Prostate gland (tissue), 2 donors: ENCODE measurements around the gene PAQR5. TPM values are rescaled to one million over a fixed set of nuclear protein-coding genes. Genes with fewer than 3 reads are reported as not detected.

Experiments used
- DNase-seq: peaks from one replicate; pipeline ENCODE4 v3.0.0-alpha.2; 2019; ENCODE audit warnings: low spot score
- H3K27ac ChIP-seq, 2 donors: fragments of 200-600 bp; sonication (generic); 2 replicates each; pipeline ENCODE4 v1.5.1; 2017 to 2019
- H3K27me3 ChIP-seq: fragments of 200-600 bp; sonication (generic); replicated peaks from 2 replicates; pipeline ENCODE4 v1.5.1; 2019; ENCODE audit not compliant: insufficient read depth
- H3K36me3 ChIP-seq, 2 donors: fragments of 200-600 bp; sonication (generic); 1 replicate in 1 of 2; 2 replicates in 1 of 2; pipeline versions ENCODE4 v1.5.1 to v1.8.1; 2017 to 2019
- H3K4me1 ChIP-seq: fragments of 200-600 bp; sonication (generic); replicated peaks from 2 replicates; pipeline ENCODE4 v1.5.1; 2019
- H3K4me3 ChIP-seq, 2 donors: fragments of 200-600 bp; sonication (generic); 2 replicates each; pipeline ENCODE4 v1.5.1; 2017 to 2019
- H3K9me3 ChIP-seq: fragments of 200-600 bp; sonication (generic); 2 replicates; pipeline ENCODE4 v1.5.1; 2017
- POLR2A ChIP-seq: fragments of 450-650 bp; IDR thresholded peaks from one replicate; pipeline ENCODE4 v1.6.1; 2016; ENCODE audit warnings: antibody characterized with exemption, mild to moderate bottlenecking
- POLR2AphosphoS5 ChIP-seq: sonication (generic); formaldehyde crosslinking; IDR thresholded peaks from one replicate; pipeline ENCODE4 v1.6.1; 2017; ENCODE audit warnings: antibody characterized with exemption
- WGBS: methylation state at CpG from one replicate; pipeline ENCODE4 v1.1.5; 2018; 5-methylcytosine and 5-hydroxymethylcytosine counted together
- intact Hi-C: fragments of 100-400 bp; cut with DNase I; formaldehyde crosslinking; loops from one replicate; pipeline ENCODE4 v1.14.2; 2022
- total RNA-seq, 2 donors: library from RNA; depleted of rRNA; stranded (reverse); fragments of >200 nt; gene quantifications; one replicate each; pipeline ENCODE4 v1.1.0, GENCODE V29; 2016
- TF ChIP-seq, protein P1 (sequence below), 4 experiments: fragments of 200-600 bp in 2 of 4; fragments of 450-650 bp in 2 of 4; sonication (generic) in 2 of 4; IDR thresholded peaks; 1 replicate in 3 of 4; 2 replicates in 1 of 4; pipeline ENCODE4 v1.5.1; 2016 to 2019; ENCODE audit warnings: antibody characterized with exemption in 4 of 4, mild to moderate bottlenecking in 2 of 4, moderate library complexity in 2 of 4

Gene PAQR5
- total RNA-seq, 2 donors from 2014 or later = 0.17 to 1.2 TPM

DNA sequence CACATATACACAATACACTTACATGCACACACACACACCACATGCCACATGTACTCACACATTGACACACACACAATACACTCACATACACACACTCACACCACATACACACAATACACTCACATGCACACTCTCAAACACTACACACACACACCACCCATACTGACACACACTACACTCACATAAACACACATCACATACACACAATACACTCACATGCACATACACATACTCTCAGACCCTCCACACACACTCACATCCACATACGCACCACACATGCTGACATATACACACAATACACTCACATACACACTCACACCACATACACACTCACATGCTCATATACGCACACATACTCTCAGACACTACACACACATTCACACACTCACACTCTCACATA lies 87.1 kb downstream of the PAQR5 start:
- no peak for DNase-seq
- H3K27me3 ChIP-seq = no peaks in the 10 kb centered on the region
- intact Hi-C loops = no loop called here
- TF ChIP-seq POLR2AphosphoS5 = no peak
- H3K4me3 ChIP-seq = no peak overlapping the region
- no peaks in the 10 kb centered on the region for H3K36me3 ChIP-seq
- no peaks in the 10 kb centered on the region for H3K9me3 ChIP-seq
- 98% methylated on average over 2 of the region's 2 CpGs for WGBS
- H3K27ac ChIP-seq = no peak overlapping the region
- H3K4me1 ChIP-seq = no peaks in the 10 kb centered on the region

DNA sequence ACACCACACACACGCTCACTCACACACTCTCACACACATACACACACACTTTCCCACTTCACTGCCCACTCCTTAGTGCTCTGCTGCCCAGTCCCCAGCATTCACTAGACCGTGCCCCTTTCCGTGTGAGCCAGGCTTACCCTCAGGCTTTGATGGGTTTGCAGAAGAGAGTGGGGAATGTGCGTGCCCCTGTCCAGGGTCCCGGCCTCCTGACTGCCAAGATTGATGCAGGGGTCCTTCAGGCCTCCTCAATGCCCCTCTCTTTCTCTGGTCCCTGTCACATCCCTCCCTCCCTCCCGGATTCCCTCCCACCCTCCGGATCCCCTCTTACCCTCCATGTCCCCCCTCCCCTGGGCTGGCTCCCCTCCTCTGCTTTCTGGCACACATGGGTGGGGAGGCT lies 87.6 kb downstream of the PAQR5 start:
- 83% methylated on average over 7 of the region's 7 CpGs for WGBS
- no peaks in the 10 kb centered on the region for H3K36me3 ChIP-seq

DNA sequence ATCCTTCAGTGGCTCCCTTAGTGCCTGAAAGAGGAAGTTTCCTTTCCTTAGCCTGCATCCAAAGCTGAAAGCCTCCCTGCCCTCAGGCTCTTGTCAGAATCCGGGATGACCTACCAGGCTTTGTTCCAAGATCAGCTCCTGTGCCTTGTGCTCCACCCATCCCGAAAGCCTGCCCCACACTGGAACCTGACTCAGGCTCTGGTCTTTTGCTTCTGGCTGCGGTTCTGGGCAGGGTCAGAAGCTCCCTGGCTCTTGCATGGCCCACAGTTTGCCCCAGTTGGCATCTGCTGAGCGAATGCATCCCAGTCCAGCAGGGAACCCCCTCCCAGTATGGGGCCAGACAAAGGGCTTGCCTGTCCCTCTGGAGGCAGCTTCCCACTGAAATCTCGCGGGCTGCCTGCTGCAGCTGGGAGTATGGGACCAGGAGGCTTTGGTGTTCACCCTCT lies 89.6 kb downstream of the PAQR5 start:
- intact Hi-C loops = no loop called here
- H3K4me1 ChIP-seq = no peaks in the 10 kb centered on the region
- no peak for DNase-seq
- WGBS = 68% methylated on average over 6 of the region's 6 CpGs
- no peaks in the 10 kb centered on the region for H3K36me3 ChIP-seq
- TF ChIP-seq, protein P1, sequence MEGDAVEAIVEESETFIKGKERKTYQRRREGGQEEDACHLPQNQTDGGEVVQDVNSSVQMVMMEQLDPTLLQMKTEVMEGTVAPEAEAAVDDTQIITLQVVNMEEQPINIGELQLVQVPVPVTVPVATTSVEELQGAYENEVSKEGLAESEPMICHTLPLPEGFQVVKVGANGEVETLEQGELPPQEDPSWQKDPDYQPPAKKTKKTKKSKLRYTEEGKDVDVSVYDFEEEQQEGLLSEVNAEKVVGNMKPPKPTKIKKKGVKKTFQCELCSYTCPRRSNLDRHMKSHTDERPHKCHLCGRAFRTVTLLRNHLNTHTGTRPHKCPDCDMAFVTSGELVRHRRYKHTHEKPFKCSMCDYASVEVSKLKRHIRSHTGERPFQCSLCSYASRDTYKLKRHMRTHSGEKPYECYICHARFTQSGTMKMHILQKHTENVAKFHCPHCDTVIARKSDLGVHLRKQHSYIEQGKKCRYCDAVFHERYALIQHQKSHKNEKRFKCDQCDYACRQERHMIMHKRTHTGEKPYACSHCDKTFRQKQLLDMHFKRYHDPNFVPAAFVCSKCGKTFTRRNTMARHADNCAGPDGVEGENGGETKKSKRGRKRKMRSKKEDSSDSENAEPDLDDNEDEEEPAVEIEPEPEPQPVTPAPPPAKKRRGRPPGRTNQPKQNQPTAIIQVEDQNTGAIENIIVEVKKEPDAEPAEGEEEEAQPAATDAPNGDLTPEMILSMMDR (IDR thresholded peaks at IDR 0.05) = no peak
- TF ChIP-seq POLR2AphosphoS5 = no peak
- TF ChIP-seq POLR2A = no peak
- no peaks in the 10 kb centered on the region for H3K27me3 ChIP-seq
- no peak overlapping the region for H3K4me3 ChIP-seq
- no peak overlapping the region for H3K27ac ChIP-seq
- no peaks in the 10 kb centered on the region for H3K9me3 ChIP-seq

More for the DNA sequence above, 87.6 kb downstream of the PAQR5 start:
- Histone ChIP-seq H3K4me3 (no peak overlapping the region), H3K4me1 (no peaks in the 10 kb centered on the region), H3K9me3 (no peaks in the 10 kb centered on the region), H3K27ac (no peak overlapping the region), H3K27me3 (no peaks in the 10 kb centered on the region)
- intact Hi-C loops = no loop called here
- no peak for DNase-seq
- TF ChIP-seq POLR2AphosphoS5 (no peak), POLR2A (no peak)
- TF ChIP-seq, protein P1 (IDR thresholded peaks at IDR 0.05) = no peak

DNA sequence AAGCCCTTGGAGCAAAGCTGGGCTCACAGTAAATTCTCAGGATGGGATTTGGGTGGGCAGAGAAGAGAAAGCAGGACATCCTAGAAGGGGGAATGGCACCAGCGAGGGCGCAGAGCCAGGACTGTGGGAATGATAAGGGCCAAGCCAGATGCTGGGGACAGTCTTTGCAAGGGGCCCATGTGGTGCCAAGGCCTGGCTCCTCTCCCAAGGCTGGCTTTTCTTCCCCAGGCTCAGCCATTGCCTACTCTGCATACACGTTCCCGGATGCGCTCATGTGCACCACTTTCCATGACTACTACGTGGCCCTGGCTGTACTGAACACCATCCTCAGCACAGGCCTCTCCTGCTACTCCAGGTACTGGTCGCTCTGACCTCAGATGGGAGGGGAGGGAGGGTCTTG lies 90.7 kb downstream of the PAQR5 start:
- no peak overlapping the region for H3K4me3 ChIP-seq
- DNase-seq = no peak
- intact Hi-C loops = no loop called here
- H3K27me3 ChIP-seq = no peaks in the 10 kb centered on the region
- no peaks in the 10 kb centered on the region for H3K36me3 ChIP-seq
- no peaks in the 10 kb centered on the region for H3K9me3 ChIP-seq
- H3K4me1 ChIP-seq = peaks cover under 1% of the 10 kb centered on the region
- H3K27ac ChIP-seq = no peak overlapping the region
- 98% methylated on average over 7 of the region's 7 CpGs for WGBS
- TF ChIP-seq POLR2A (no peak), POLR2AphosphoS5 (no peak)
- TF ChIP-seq, protein P1 (IDR thresholded peaks at IDR 0.05) = no peak

DNA sequence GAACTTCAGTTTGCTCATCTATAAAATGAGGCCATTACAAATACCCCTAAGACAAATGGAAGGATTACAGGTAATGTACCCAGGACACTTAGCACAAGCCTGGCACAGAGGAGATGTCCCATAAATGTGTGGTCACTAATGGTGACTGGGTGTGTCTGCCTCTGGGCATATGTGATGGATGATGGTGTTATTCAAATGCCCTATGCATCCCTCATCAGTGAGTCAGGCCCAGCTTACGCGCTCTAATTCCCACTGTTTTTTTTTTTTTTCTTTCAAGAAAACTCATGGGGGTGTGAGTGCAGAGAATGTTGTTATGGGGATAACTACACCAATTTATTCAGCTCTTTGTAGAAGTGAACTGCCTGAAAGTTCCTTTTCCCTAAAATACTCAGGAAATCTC lies 91.9 kb downstream of the PAQR5 start:
- DNase-seq = no peak
- Histone ChIP-seq H3K4me1 (peaks cover 4% of the 10 kb centered on the region), H3K27ac (peak overlapping the region in 1 of 2 donors; percentile 4), H3K36me3 (no peaks in the 10 kb centered on the region), H3K4me3 (no peak overlapping the region), H3K27me3 (no peaks in the 10 kb centered on the region), H3K9me3 (no peaks in the 10 kb centered on the region)
- intact Hi-C loops = loop anchor here (5.0 kb wide), 1 partner anchor 228 kb away; the partner anchor contains the start of gene GLCE
- TF ChIP-seq POLR2AphosphoS5 (no peak), POLR2A (no peak)
- TF ChIP-seq, protein P1 (IDR thresholded peaks at IDR 0.05) = no peak
- 87% methylated on average over 2 of the region's 2 CpGs for WGBS
